Testis (tissue), 3 donors: ENCODE results near the gene OR2T6. TPM values are rescaled to one million over a fixed set of nuclear protein-coding genes. Genes with fewer than 3 reads are reported as not detected.

Experiments
- DNase-seq: peaks from one replicate; pipeline ENCODE4 v3.0.0-alpha.2; 2019
- H3K27ac ChIP-seq, 2 donors: fragments of 200-600 bp; sonication (generic); one replicate each; pipeline ENCODE4 v1.5.1; 2019
- H3K27me3 ChIP-seq: fragments of 200-600 bp; sonication (generic); one replicate; pipeline ENCODE4 v1.5.1; 2019
- H3K36me3 ChIP-seq: fragments of 200-600 bp; sonication (generic); one replicate; pipeline ENCODE4 v1.5.1; 2017; ENCODE audit warnings: low read depth; ENCODE audit errors: missing control alignments
- H3K4me1 ChIP-seq: fragments of 200-600 bp; sonication (generic); one replicate; pipeline ENCODE4 v1.5.1; 2019
- H3K4me3 ChIP-seq, 2 donors: fragments of 200-600 bp; sonication (generic); one replicate each; pipeline ENCODE4 v1.5.1; 2017 to 2019
- H3K9me3 ChIP-seq: fragments of 200-600 bp; sonication (generic); one replicate; pipeline ENCODE4 v1.5.1; 2017
- POLR2A ChIP-seq: fragments of 450-650 bp; IDR thresholded peaks from one replicate; pipeline ENCODE4 v1.6.1; 2017; ENCODE audit warnings: antibody characterized with exemption, mild to moderate bottlenecking, moderate library complexity
- WGBS, 2 donors: methylation state at CpG; one replicate each; pipeline ENCODE4 v1.1.5; 2018; 5-methylcytosine and 5-hydroxymethylcytosine counted together
- intact Hi-C: fragments of 100-400 bp; cut with DNase I; formaldehyde crosslinking; loops from one replicate; pipeline ENCODE4 v1.15.1; 2023; ENCODE audit warnings: low total_unique reads
- polyA plus RNA-seq: library from polyadenylated mRNA; stranded (reverse); fragments of 350-450 nt; fragmentation: Illumina TruSeq; extraction: RNeasy Lipid Tissue Mini Kit (QIAGEN cat#74804); gene quantifications from one replicate; pipeline ENCODE4 v1.2.3, GENCODE V29; 2014; ENCODE audit warnings: low read depth, low replicate concordance; ENCODE audit not compliant: insufficient read depth
- total RNA-seq, 2 donors: library from RNA; depleted of rRNA; stranded (reverse); fragments of >200 nt; gene quantifications; one replicate each; pipeline ENCODE4 v1.2.3, GENCODE V29; 2016
- TF ChIP-seq, protein P1 (sequence below), 3 experiments: fragments of 450-650 bp in 2 of 3; fragments of 200-600 bp in 1 of 3; sonication (generic) in 1 of 3; IDR thresholded peaks; one replicate each; pipeline ENCODE4 v1.5.1; 2016 to 2019; ENCODE audit warnings: antibody characterized with exemption in 3 of 3, mild to moderate bottlenecking in 2 of 3, moderate library complexity in 1 of 3

Gene OR2T6
- total and polyA plus RNA-seq, 3 donors from 2014 or later: 0.06 TPM; not detected in 2

DNA sequence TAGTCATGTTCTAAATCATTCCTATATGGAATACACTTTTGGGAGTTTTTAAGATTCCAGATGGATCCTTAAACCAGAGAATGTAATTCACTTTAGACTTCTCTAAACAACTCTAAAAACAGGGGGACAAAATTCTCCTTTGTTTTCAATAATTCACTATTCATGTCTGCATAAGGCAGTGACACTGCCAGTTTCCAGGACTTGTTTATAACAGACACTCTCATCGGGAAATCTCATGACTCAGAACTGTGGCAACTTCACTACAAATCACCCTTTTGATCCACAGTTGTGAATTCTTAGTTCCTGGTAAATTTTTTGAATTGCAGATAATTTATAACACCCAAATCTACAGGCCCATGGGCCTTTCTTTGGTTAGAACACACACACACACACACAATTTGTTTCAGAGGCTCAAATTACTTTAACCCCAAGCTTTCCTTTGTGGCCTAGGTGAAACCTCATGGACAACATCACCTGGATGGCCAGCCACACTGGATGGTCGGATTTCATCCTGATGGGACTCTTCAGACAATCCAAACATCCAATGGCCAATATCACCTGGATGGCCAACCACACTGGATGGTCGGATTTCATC, 14.3 kb upstream of the OR2T6 start, which contains the start of gene OR2T4:
TSS of gene OR2T4 (plus strand) at position 545 of the 595 bp plus-strand sequence. CDS start at position 545, 0 bp downstream.
- Histone ChIP-seq H3K4me1 (no peaks in the 10 kb centered on the region), H3K27ac (no peak within 1 kb of the TSS), H3K27me3 (no peaks in the 10 kb centered on the region), H3K4me3 (no peak within 1 kb of the TSS), H3K36me3 (no peaks in the 10 kb centered on the region), H3K9me3 (no peaks in the 10 kb centered on the region)
- TF ChIP-seq, protein P1, sequence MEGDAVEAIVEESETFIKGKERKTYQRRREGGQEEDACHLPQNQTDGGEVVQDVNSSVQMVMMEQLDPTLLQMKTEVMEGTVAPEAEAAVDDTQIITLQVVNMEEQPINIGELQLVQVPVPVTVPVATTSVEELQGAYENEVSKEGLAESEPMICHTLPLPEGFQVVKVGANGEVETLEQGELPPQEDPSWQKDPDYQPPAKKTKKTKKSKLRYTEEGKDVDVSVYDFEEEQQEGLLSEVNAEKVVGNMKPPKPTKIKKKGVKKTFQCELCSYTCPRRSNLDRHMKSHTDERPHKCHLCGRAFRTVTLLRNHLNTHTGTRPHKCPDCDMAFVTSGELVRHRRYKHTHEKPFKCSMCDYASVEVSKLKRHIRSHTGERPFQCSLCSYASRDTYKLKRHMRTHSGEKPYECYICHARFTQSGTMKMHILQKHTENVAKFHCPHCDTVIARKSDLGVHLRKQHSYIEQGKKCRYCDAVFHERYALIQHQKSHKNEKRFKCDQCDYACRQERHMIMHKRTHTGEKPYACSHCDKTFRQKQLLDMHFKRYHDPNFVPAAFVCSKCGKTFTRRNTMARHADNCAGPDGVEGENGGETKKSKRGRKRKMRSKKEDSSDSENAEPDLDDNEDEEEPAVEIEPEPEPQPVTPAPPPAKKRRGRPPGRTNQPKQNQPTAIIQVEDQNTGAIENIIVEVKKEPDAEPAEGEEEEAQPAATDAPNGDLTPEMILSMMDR (IDR thresholded peaks at IDR 0.05): no peak
- no peak for TF ChIP-seq POLR2A
- intact Hi-C loops: no loop called here
- DNase-seq: no peak
- WGBS, 2 donors: 47 to 51% methylated on average over 3 of the region's 3 CpGs

DNA sequence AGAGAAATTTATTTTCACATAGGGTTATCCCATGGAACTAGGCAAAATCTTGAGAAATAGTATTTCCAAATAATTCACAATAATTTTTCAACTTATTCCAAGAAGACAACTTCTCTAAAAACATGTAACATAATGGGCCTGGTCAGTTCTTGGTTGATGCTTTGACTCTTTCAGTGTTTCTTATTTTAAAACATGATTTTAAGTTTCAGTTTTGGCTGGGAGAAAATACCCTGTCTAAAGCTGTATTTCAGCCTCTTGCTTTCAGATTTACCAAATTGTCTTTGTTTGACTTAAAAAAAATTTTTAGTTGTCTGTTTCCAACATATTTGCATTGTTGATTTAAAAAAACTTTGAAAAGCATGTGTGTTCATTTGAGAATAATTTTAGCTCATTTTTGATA, 8.9 kb upstream of the OR2T6 start:
- H3K4me1 ChIP-seq: no peaks in the 10 kb centered on the region
- no peaks in the 10 kb centered on the region for H3K27me3 ChIP-seq
- H3K9me3 ChIP-seq: no peaks in the 10 kb centered on the region
- no peak for TF ChIP-seq POLR2A
- TF ChIP-seq, protein P1 (IDR thresholded peaks at IDR 0.05): no peak
- no peak overlapping the region for H3K4me3 ChIP-seq
- no peak for DNase-seq
- H3K27ac ChIP-seq: no peak overlapping the region
- intact Hi-C loops: no loop called here
- no peaks in the 10 kb centered on the region for H3K36me3 ChIP-seq

DNA sequence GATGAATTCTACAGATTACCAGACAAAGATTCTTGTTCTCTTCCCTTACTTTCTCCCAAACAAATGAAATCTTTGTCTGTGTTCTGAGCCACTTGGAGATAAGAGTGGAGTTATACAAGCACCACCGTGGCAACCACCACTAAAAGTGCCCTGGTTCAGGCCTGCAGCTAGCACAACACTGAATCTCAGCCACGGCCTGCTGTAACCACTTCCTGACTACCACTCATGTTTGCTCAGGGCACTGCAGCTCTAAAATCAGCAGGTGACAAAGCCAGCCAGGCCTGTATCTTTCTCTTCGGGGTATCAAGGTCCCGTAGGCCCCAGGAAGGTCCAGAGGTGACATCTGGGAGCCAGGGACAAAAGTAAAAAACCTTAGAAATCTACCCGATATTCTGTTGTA, 3.2 kb upstream of the OR2T6 start:
- 70 to 85% methylated on average over 5 of the region's 5 CpGs for WGBS, 2 donors
- no peak for DNase-seq
- Histone ChIP-seq H3K4me3 (no peak overlapping the region), H3K36me3 (no peaks in the 10 kb centered on the region), H3K9me3 (no peaks in the 10 kb centered on the region), H3K4me1 (no peaks in the 10 kb centered on the region), H3K27ac (no peak overlapping the region), H3K27me3 (no peaks in the 10 kb centered on the region)
- intact Hi-C loops: no loop called here
- TF ChIP-seq, protein P1 (IDR thresholded peaks at IDR 0.05): no peak
- TF ChIP-seq POLR2A: no peak

DNA sequence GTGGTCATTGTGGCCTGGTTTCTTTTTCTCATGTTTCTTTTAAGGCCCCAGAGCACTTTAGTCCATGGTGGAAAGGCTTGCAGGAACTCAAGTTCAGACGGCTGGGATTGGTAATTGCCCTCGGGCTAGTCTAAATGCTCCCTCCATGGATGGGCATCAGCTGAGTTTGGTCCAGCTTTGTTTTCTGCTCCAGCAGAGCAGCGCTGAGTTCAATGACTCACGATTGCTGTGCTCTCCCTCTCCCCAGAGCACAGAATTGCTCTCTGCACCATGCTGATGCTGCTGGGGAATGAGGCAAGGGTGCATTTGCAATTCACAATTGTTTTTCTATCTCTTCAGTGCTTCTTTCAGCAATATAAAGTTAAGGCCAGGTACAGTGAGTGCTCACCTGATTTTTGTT, 1.8 kb upstream of the OR2T6 start:
- no peak overlapping the region for H3K4me3 ChIP-seq
- WGBS, 2 donors: 78 to 84% methylated on average over 4 of the region's 4 CpGs
- H3K4me1 ChIP-seq: no peaks in the 10 kb centered on the region
- no peaks in the 10 kb centered on the region for H3K36me3 ChIP-seq
- no peaks in the 10 kb centered on the region for H3K27me3 ChIP-seq
- DNase-seq: no peak
- intact Hi-C loops: no loop called here
- TF ChIP-seq, protein P1 (IDR thresholded peaks at IDR 0.05): no peak
- H3K27ac ChIP-seq: no peak overlapping the region
- no peaks in the 10 kb centered on the region for H3K9me3 ChIP-seq

DNA sequence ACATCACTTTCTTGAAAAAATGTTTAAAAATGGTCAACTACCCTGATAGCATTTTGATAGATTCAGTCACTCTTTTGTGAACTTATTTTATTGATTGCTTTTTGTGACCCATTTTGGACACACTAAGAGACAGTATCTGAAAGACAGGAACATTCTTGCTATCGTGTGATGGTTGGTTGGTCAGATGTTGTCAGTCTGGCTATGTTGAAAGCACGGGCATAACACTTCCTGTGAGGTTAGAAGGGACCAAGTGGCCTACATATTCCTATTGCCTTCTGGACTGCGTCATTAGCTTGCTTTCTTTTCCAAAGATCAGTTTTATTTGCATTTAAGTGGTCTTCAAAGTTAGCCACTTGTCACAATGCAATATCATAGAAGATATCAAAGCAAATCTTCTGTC, 1.4 kb downstream of the OR2T6 start:
- Histone ChIP-seq H3K4me3 (no peak overlapping the region), H3K27ac (no peak overlapping the region), H3K27me3 (no peaks in the 10 kb centered on the region), H3K9me3 (no peaks in the 10 kb centered on the region), H3K36me3 (no peaks in the 10 kb centered on the region), H3K4me1 (no peaks in the 10 kb centered on the region)
- DNase-seq: no peak
- intact Hi-C loops: no loop called here
- WGBS, 2 donors: 79 to 81% methylated on average over 3 of the region's 3 CpGs
- no peak for TF ChIP-seq POLR2A
